Stimulated activated CD8-positive, alpha-beta memory T cell treated with anti-CD3 and anti-CD28 coated beads, Interleukin-2, amount 100 ng/mL, for 1 hour (primary cell): ENCODE results near the gene RGS6.

Experiments
- DNase-seq, 2 donors: peaks; one replicate each; pipeline ENCODE4 v3.0.0-alpha.2; 2020; ENCODE audit warnings: low read depth in 2 of 2

The RGS6 gene

DNA sequence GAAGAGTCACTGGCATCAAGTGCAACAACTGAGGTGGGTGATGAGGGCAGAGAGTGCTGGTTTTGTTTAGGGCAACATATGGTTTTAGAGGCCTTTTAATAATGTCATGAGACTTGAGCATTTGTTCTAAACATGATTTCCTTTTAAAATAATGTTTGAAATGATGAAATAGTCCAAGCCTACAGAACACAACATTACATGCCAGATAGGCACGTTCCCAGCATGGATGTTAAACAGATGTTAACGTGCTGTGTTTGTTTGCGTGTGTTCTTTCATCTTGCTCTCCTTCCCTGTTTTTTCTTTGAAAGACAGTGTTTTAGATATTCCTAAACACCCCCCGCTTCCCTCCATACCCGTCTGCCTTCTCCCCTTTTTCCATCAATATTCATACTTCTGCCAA, 82.3 kb downstream of the RGS6 start:
- no peak for DNase-seq

DNA sequence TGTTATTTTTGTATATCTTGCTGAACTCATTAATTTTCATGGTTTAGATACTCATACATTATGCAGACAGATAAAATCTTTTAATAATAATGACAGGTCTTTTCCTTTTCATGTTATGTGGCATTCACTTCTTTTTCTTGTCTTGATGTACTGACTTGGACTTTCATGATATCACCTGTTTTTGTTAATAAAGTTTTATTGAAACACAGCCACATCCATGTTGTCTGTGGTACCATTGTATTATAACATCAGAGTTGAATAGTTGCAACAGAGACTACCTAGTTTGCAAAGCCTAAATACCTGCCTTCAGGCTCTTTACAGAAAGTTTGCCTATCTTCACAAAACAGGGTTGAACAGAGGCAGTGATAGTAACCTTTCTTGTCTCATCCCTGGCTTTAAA, 85.1 kb downstream of the RGS6 start:
- no peak for DNase-seq

DNA sequence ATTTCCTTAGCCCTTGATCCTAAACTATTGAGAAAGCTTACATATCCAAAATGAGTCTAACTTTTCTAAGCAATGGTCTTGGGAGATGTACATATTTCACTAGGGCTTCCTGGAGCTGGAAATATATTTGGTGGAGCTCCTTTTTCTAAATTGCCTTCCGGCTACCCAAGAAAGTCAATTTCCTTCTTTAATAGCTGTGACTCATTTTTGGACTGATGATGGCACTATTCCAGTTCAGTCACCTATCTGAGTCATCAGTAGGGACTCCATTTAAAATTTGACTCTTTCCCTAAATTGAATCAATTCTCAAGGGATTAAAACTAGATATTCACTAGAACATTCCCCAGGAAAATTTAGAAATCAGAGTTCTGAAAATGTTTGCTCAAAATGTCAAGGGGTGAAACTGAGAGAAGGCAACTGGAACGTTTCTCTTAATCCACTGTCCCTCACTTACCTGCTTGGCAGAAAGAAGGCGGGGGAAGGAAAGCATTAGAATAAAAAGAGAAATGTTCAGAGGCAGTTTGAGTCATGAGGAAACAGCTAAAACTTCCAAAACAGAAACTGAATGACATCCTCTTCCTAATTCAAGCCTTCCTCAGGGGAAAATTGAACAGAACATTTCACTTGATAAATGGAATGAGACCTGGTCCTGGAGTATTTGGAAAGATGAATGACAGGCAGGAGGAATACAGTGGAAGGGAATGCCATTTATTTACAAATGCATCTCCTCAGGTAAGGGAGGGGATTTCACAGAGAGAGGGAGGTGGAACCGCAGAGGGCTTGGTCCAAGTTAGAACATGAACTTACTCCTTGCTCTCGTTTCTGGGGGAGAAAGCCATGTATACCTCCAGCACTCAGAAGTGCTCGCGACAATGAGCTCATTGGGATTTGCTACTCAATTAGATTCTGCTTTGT, 91.2 kb downstream of the RGS6 start:
- no peak for DNase-seq

DNA sequence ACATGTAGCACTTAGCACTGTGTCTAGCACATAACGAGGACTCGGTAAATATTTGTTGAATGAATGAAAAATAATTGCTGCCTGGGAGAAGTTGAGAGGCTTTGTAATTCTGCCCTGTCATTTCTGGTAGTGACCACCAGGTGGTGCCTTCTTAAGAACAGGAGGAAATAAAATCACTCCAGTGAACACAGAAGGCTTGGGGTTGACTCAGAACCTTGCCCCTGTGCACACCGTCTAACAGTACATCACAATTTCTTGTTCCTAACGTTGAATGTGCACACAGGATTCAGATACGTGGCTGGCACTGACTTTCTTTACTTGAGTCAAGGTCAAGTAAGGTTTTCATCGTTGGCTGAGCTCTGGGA, 91.8 kb downstream of the RGS6 start:
- no peak for DNase-seq

DNA sequence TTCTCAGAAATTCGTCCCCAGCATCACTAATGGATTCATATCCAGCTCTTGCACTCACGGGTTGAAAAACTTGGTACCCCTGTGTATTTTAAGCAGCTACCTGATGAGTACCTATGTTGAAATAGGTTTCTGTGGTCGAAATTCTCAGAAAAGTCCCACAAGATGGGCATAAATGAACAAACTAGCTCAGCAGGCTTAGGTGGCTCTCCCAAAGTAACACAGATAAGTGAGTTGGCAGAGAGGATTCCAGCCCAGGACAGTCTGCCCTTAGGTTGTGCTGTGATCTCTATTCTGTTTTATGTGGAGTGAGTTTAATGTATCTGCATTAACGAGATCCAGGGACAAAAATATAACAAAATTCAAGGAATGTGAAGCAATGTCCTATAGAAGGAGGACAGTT, 92.3 kb downstream of the RGS6 start:
- DNase-seq, result no peak

DNA sequence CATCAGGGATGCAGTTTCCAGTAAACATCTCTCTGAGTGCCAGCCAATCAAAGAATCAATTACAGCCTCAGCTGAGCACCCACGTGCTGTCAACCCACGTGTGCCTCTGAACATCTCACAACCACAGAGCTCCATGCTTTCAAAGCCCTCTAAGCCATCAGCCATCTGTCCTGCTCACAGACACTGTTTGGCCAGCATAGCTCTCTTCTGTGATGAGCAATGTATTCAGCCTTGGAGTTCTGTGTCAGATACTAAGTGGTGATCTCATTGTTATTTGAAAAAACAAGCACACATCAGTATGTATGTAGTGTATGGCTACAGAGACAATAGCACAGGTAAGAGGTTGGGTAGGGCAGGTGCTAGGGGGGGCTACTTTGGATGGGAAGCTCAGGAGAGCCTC, 94.3 kb downstream of the RGS6 start:
- DNase-seq, result no peak

DNA sequence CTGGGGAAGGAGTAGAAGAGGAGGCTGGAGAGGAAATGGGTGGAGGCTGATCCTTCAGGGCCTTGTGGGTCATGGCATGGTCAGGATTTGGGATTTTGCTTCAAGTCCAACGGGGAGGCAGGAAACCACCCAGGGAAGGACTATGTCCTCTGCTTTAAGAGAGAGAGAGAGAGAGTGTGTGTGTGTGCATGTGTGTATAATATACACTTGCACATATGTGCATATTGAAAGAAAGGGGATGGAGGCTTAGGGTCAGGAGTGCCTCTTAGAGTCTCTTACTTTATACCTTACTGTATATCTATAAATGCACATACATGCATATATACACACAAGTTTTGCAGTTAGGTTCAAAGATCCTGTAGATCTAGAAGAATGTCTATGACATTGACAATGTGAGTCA, 94.8 kb downstream of the RGS6 start:
- DNase-seq, result no peak

DNA sequence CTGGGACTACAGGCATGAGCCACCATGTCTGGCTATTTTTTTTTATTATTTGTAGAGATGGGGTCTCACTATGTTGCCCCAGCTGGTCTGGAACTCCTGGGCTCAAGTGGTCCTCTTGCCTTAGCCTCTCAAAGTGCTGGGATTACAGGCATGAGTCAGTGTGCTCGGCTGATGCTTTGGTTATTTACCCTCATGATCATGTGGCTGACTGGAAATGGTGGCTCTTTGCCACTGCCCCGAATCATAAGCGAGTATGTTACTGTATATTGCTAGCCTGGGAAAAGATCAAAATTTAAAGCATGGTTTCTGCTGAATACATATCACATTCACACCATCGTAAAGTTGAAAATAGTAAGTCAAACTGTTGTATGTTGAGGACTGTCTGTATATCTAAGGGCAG, 101.1 kb downstream of the RGS6 start:
- no peak for DNase-seq

DNA sequence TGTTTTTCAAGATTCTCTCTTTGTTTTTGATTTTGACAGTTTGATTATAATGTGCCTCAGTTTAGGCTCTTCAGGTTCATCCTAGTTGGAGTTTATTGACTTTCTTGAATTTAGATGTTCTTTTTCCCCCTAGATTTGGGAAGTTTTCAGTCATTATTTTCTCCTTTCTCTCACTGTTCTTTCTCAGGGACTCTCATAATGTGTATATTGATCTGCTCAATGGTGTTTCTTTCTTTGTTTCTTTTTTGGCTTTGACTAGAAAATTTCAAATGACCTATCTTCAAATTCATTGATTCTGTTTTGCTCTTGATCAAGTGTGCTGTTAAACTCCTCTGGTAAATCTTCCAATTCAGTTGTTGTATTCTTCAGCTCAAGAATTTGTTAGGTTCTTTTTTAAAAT, 108.3 kb downstream of the RGS6 start:
- DNase-seq, result no peak

DNA sequence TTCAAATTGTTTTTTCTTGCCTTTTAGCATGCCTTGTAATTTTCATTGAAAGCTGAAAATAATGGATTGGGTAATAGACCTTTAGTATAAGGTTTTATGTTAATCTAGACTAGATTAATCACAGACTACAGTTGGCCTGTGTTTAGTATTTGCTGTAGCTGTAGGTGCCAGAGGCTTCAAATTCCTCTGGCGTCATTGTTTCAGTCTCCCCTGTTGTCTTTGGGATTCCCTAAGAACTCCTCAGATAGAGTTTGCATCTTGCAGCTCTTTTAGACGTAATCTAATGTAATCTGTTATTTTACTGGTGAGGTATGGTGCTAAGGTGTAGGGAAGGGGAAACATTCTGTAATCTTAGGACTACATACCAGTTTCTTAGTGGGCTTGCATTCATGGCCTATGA, 113.0 kb downstream of the RGS6 start:
- no peak for DNase-seq

DNA sequence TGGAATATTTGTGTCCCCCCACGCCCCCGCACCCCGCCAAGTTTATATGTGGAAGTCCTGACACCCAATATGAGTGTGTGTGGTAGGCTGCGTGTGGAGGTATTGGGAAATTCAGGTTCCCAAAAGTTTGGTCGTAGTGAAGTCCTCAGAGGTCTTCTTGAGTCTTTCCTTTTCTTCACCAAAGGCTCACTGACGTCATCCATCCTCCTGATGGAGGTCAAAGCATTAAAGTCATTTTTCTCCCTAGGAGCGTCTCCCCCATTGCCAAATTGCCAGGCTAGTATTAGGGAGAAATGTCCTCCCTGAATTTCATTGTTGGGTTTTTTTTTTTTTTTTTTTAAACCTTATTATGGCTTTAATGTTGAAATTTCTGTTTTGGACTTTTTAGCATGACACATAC, 113.7 kb downstream of the RGS6 start:
- DNase-seq, result no peak

DNA sequence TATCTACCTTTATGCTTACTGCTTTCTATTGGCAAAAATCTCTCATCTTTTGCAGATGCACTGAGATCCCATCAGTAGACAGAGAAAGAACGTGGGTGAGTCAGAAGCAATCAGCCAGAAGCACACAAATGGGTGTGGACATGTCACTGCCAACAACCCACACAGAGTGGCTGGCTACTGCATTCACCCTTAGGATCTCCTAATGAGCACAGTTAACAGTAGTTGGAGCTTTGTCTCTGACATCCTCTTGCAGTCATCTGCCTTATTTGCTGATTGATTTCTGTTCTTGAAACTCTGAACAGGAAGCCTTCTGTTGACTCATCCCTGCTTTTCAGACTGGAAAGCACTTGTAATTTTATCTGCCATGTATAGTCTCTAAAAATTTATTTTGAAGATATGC, 117.2 kb downstream of the RGS6 start:
- DNase-seq, result no peak

DNA sequence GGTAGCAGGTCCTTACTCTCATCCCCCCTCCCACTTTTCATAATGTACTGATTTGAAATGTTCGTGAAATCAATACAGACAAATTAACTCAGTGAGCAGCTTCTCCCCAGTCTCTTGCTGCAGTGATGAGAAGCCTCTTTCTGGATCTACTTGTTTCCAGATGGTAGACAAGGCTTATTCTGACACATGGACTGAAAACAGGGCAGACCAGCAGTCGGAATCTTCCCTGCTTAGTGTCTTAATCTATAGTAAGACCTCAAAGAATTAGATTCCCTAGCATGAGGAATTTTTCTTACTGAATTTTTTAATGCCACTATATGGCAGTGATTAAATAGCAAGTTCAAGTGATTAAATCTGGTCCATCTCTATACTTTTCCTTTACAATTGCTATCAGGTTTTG, 120.1 kb downstream of the RGS6 start:
- no peak for DNase-seq

DNA sequence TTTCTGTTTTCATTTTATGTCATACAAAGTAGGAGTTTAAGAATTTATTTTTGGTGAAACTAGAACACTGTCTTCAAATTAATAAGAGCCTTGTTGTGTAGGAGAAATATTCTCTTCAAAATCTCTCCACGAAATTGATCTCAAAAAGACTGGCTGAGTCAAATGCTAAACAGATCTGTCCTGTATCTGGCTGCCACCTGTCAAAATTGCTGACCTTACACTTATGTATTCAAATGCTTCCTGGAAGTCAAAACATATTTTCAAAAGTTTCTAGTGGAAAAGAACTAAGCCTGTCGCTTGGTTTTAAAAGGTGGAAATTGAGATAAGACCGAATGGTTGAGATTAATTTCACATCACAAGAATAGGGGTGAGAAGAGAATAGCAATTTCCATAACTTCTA, 121.4 kb downstream of the RGS6 start:
- no peak for DNase-seq

DNA sequence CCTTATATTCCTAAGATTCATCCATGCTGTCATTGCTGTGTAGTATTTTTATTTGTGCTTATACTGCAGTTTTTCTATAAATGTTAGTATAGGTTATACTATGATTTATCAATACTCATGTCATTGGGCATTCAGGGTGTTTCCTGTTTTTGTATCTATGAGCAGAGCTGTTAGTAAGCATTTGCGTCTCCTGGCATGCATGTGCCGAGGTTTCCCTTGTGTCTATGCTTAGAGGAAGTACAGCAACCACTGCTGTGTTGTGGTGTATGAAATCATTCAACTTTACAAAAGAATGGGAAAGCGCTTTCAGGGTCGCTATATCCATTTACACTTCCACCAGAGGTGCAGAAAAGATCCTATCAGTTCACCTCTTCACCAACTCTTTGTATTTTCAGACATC, 122.7 kb downstream of the RGS6 start:
- DNase-seq, result no peak

DNA sequence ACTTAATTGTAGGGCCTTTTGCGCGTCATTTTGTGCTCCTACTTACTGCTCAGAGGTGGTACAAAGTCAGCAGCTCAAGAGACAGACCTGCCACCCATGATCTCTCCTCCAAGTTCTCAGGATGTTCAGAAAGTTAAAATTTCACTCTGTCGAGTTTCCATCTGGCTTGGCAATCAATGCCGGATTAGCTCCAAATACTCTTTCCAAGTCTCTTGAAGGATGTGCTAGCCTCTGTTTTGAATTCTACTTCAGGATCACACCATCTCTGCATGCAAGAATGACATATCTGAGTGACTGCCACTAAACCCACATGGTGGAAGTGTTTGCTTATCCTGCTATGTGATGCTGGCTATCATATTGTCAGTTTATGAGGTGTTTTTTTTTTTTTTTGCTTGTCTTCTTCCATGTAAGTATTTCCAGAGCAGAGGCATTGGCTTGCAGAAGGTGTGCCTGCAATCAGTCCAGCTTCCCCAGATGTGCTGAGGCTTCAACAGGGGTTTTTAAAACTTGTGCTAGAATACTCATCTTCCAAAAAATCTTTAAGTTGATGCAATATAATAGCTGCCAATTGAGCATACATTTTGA, 125.6 kb downstream of the RGS6 start:
- DNase-seq, result no peak

DNA sequence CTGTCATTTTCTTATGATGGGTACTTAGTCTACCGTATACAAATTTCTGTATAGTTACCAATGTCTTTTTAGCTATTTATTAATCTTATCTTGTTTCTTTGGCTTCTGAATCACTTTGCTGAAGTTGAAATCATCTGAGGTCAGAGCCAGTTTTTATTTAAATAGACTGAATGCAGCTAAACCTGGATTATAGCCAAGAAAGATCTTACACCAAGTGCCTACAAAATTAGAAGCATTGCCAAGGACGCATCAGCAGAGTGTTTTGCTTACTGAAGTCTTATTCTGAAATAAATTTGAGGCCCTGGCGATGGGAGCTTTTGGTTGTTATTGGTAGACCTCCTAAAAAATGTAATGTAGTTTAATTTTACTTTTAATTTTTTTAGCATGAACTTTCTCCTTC, 128.2 kb downstream of the RGS6 start:
- DNase-seq, result no peak

DNA sequence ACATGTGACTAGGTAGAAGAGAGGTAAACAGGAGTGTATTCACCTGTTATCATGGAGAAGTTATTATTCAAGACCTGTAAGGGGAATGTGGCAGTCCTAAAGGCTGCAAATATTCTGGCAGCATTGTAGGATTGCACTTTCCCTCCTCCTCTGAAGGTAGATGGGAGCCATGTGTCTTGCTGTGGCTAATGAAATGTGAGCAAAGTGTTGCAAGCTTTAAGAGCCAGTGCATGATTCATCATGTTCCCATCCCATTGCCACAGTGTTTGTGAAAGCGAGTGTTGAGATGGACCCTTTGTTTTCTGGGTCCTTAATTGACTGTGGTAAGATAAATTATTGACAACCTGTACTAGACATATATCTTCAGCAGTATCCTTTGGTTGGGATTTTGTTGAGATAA, 128.7 kb downstream of the RGS6 start:
- DNase-seq, result no peak

DNA sequence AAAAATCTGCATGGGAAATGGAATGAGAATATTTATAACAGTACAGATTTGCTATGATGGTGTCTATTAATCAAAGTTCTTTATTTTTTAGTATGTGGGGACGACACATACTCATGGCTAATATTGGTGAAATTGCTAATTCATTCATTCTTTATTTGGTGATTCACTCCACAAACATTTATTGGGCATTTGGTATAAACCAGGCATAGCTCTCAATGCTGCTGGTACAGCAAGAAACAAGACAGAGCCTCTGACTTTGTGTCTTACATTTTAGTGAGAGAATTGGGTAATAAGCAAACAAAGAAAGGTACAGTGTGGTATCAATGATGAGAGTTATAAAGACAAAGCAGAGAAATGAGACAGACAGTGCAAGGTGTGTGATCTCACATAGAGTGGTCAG, 129.5 kb downstream of the RGS6 start:
- no peak for DNase-seq

DNA sequence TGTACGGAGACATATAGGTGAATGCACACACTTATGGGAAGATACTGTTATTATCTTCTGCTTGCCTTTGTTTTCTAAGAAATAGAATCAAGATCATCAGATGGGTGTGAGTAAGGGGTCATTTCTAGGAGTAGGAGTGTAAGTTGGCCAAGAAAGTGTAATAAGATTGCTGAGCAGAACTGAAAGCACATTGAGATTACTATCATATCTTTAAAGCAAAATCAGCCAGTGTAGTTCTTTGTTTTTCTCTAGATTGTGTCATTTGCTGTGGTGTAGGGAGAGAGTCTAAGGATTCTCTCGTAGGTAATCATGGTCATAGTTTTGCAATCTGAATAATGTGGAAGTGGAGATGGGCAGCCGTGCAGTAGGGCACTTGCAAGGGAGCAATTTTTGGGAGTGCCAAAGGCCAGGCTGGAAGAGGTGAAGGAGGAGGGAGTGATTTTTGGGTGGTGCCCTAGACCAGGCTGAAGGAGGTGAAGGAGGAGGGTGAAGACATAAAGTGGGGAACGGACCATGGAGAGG, 131.6 kb downstream of the RGS6 start:
- no peak for DNase-seq

DNA sequence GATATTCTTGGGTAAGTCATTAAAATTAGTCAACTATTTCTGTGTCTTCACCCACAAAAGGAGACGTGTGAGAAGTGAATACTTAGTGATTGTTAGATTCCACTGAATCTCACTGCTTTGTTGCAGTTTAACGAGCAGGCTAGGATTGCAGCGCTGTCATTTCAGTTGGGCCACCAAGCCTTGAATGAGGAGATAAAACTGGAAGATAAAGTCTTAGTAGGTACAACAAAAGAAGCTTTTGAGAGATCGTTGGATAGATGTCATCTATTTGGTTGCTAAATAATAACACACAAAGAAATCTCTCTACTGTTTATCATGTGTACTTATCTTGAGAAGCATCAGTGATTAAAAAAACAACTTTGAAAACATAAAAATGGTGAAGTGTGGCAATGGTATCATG, 132.3 kb downstream of the RGS6 start:
- DNase-seq, result no peak

DNA sequence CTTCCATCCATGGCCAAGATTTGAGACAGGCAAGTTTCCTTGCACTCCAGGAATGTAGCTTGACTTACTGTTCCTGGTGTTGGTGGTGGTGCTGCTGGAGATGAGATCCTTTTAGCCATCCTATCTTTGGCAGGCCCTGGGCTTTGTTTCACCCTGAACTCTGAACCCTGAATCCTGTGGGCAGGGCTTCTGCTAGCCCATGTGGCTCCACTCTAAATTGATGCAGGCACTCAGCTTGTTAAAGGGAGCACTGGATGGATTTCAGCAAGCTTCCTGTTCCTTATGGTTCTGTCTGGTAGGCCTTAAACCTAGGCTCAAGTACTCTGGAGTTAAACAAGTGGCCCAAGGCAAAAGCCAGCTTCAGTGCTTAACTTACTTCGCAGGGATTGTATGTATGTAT, 138.2 kb downstream of the RGS6 start:
- no peak for DNase-seq

DNA sequence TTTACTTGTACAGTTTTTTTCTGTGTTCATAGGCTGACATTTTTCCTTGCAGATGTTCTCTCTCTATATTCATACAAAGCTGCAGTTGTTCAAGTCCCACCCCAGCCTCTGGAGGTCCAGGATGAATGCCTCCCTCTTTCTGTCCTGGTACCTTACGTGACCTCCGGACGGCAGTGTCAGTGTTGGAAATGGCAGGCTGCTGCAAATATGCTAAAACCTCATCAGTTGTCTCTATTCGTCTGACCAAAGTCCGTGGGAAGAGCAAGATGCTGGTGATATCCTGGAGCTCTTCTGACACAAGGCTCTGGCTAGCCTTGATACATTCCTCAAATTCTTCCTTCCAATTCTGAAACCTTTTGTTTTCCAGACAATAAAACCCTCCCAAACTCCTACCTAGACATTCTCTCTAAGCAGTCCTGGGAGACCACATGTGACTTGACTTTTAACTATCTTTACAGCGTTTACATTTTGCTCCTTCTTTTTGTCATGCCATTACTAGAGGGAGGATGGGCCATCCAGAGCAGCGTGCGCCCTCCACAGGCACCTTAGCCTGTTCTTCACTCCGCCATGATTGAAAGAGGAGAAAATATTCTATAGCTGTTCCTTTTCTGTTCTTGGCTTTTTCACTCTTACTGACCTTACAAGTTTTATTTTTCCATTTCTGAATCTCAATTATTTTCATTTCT, 143.6 kb downstream of the RGS6 start:
- DNase-seq, result no peak
